ENCODE data around the gene SP110.

GRCh38 chr2:230218421-230218820, 1.4 kb downstream of the SP110 start:
- TF ChIP-seq CTCF (IDR thresholded peaks at IDR 0.05) (no peak), POLR2A (IDR thresholded peaks at IDR 0.05) (no peak), EP300 (IDR thresholded peaks at IDR 0.05) (no peak)
